C4-2B (cell line): ENCODE data around the gene LRP3.

Source experiments
- ZFX ChIP-seq: fragments of 450-650 bp; IDR thresholded peaks from 2 replicates; pipeline ENCODE4 v1.6.1; 2017
- TF ChIP-seq, protein P1 (sequence below): fragments of 450-650 bp; conservative IDR thresholded peaks from 2 replicates; pipeline ENCODE4 v1.5.1; 2017; ENCODE audit warnings: mild to moderate bottlenecking

- TF ChIP-seq, protein P1, sequence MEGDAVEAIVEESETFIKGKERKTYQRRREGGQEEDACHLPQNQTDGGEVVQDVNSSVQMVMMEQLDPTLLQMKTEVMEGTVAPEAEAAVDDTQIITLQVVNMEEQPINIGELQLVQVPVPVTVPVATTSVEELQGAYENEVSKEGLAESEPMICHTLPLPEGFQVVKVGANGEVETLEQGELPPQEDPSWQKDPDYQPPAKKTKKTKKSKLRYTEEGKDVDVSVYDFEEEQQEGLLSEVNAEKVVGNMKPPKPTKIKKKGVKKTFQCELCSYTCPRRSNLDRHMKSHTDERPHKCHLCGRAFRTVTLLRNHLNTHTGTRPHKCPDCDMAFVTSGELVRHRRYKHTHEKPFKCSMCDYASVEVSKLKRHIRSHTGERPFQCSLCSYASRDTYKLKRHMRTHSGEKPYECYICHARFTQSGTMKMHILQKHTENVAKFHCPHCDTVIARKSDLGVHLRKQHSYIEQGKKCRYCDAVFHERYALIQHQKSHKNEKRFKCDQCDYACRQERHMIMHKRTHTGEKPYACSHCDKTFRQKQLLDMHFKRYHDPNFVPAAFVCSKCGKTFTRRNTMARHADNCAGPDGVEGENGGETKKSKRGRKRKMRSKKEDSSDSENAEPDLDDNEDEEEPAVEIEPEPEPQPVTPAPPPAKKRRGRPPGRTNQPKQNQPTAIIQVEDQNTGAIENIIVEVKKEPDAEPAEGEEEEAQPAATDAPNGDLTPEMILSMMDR = no peak
- TF ChIP-seq ZFX = no peak
Observed at GRCh38 chr19:33248954-33249613, 55.0 kb downstream of the LRP3 start.
